ENCODE results near the gene TBC1D2B. TPM values are rescaled to one million over a fixed set of nuclear protein-coding genes. Genes with fewer than 3 reads are reported as not detected.
"Not testable (repeated sequence)": the region's sequence is repeated elsewhere in the genome, so short reads cannot be mapped to it uniquely, and the experiment has no call there.

The TBC1D2B gene
- total and polyA plus RNA-seq, 4 donors: 9.8 to 109 (median 53.2) TPM

- DNase-seq; H3K27ac ChIP-seq (ENCODE audit: low read depth in 1 of 2, low read length in 2 of 2); ATAC-seq (ENCODE audit: low FRiP score); intact Hi-C loops (cut with DNase I); H3K36me3 ChIP-seq (ENCODE audit: control insufficient read depth in 1 of 2, insufficient read depth in 2 of 2, low read length in 1 of 2); H3K4me1 ChIP-seq (ENCODE audit: control insufficient read depth in 1 of 2, insufficient read depth in 2 of 2, low read length in 2 of 2); H3K4me3 ChIP-seq (ENCODE audit: low read length in 2 of 2); H3K9me3 ChIP-seq (ENCODE audit: control insufficient read depth, low read length); H3K27me3 ChIP-seq (ENCODE audit: control insufficient read depth in 1 of 2, insufficient read depth in 2 of 2, low read length in 1 of 2): not testable (repeated sequence)
- 88 to 100% methylated on average over 8 to 13 of the region's 13 CpGs for WGBS, 2 donors
Measured at GRCh38 chr15:77978759-77979145, 98.8 kb downstream of the TBC1D2B start.

- DNase-seq: not testable (repeated sequence)
Measured at GRCh38 chr15:77977903-77978758, 99.4 kb downstream of the TBC1D2B start.

GRCh38 chr15:77976760-77977525 is 100.6 kb downstream of the TBC1D2B start:
- H3K27me3 ChIP-seq (ENCODE audit: control insufficient read depth in 1 of 2, insufficient read depth in 2 of 2, low read length in 1 of 2); ATAC-seq (ENCODE audit: low FRiP score); H3K9me3 ChIP-seq (ENCODE audit: control insufficient read depth, low read length); H3K36me3 ChIP-seq (ENCODE audit: control insufficient read depth in 1 of 2, insufficient read depth in 2 of 2, low read length in 1 of 2); DNase-seq; H3K27ac ChIP-seq (ENCODE audit: low read depth in 1 of 2, low read length in 2 of 2); H3K4me3 ChIP-seq (ENCODE audit: low read length in 2 of 2); intact Hi-C loops (cut with DNase I); H3K4me1 ChIP-seq (ENCODE audit: control insufficient read depth in 1 of 2, insufficient read depth in 2 of 2, low read length in 2 of 2): not testable (repeated sequence)
- WGBS, 2 donors: 85 to 88% methylated on average over 22 to 26 of the region's 26 CpGs

More at GRCh38 chr15:77977903-77978758, 99.4 kb downstream of the TBC1D2B start:
- 90 to 92% methylated on average over 16 to 19 of the region's 19 CpGs for WGBS, 2 donors
- H3K36me3 ChIP-seq (ENCODE audit: control insufficient read depth in 1 of 2, insufficient read depth in 2 of 2, low read length in 1 of 2); H3K27ac ChIP-seq (ENCODE audit: low read depth in 1 of 2, low read length in 2 of 2); ATAC-seq (ENCODE audit: low FRiP score); H3K4me1 ChIP-seq (ENCODE audit: control insufficient read depth in 1 of 2, insufficient read depth in 2 of 2, low read length in 2 of 2); H3K27me3 ChIP-seq (ENCODE audit: control insufficient read depth in 1 of 2, insufficient read depth in 2 of 2, low read length in 1 of 2); H3K9me3 ChIP-seq (ENCODE audit: control insufficient read depth, low read length); intact Hi-C loops (cut with DNase I); H3K4me3 ChIP-seq (ENCODE audit: low read length in 2 of 2): not testable (repeated sequence)

GRCh38 chr15:77976095-77976450 is 101.4 kb downstream of the TBC1D2B start:
- intact Hi-C loops (cut with DNase I); H3K27me3 ChIP-seq (ENCODE audit: control insufficient read depth in 1 of 2, insufficient read depth in 2 of 2, low read length in 1 of 2); H3K4me1 ChIP-seq (ENCODE audit: control insufficient read depth in 1 of 2, insufficient read depth in 2 of 2, low read length in 2 of 2); H3K27ac ChIP-seq (ENCODE audit: low read depth in 1 of 2, low read length in 2 of 2); H3K4me3 ChIP-seq (ENCODE audit: low read length in 2 of 2); H3K9me3 ChIP-seq (ENCODE audit: control insufficient read depth, low read length); H3K36me3 ChIP-seq (ENCODE audit: control insufficient read depth in 1 of 2, insufficient read depth in 2 of 2, low read length in 1 of 2); ATAC-seq (ENCODE audit: low FRiP score); DNase-seq: not testable (repeated sequence)
- 92 to 98% methylated on average over 9 to 11 of the region's 11 CpGs for WGBS, 2 donors

- Histone ChIP-seq H3K9me3 (ENCODE audit: control insufficient read depth, low read length) (no peaks in the 10 kb centered on the region), H3K4me1 (ENCODE audit: control insufficient read depth in 1 of 2, insufficient read depth in 2 of 2, low read length in 2 of 2) (no peaks in the 10 kb centered on the region), H3K27ac (ENCODE audit: low read depth in 1 of 2, low read length in 2 of 2) (no peak overlapping the region), H3K36me3 (ENCODE audit: control insufficient read depth in 1 of 2, insufficient read depth in 2 of 2, low read length in 1 of 2) (no peaks in the 10 kb centered on the region), H3K4me3 (ENCODE audit: low read length in 2 of 2) (no peak overlapping the region), H3K27me3 (ENCODE audit: control insufficient read depth in 1 of 2, insufficient read depth in 2 of 2, low read length in 1 of 2) (no peaks in the 10 kb centered on the region)
- DNase-seq (no peak), ATAC-seq (ENCODE audit: low FRiP score) (no peak)
- WGBS, 2 donors: 95 to 96% methylated on average over 26 of the region's 26 CpGs
- intact Hi-C loops (cut with DNase I): no loop called here
Measured at GRCh38 chr15:77975332-77976094, 102.0 kb downstream of the TBC1D2B start.

GRCh38 chr15:77974416-77975331 is 102.8 kb downstream of the TBC1D2B start:
- no peaks in the 10 kb centered on the region for H3K27me3 ChIP-seq (ENCODE audit: control insufficient read depth in 1 of 2, insufficient read depth in 2 of 2, low read length in 1 of 2)
- H3K4me3 ChIP-seq (ENCODE audit: low read length in 2 of 2): no peak overlapping the region
- H3K27ac ChIP-seq (ENCODE audit: low read depth in 1 of 2, low read length in 2 of 2): no peak overlapping the region
- WGBS, 2 donors: 87 to 92% methylated on average over 13 to 14 of the region's 14 CpGs
- no peaks in the 10 kb centered on the region for H3K9me3 ChIP-seq (ENCODE audit: control insufficient read depth, low read length)
- ATAC-seq (ENCODE audit: low FRiP score): no peak
- H3K4me1 ChIP-seq (ENCODE audit: control insufficient read depth in 1 of 2, insufficient read depth in 2 of 2, low read length in 2 of 2): no peaks in the 10 kb centered on the region
- no peak for DNase-seq
- intact Hi-C loops (cut with DNase I): no loop called here
- no peaks in the 10 kb centered on the region for H3K36me3 ChIP-seq (ENCODE audit: control insufficient read depth in 1 of 2, insufficient read depth in 2 of 2, low read length in 1 of 2)

GRCh38 chr15:77974098-77974414 is 103.5 kb downstream of the TBC1D2B start:
- no peaks in the 10 kb centered on the region for H3K36me3 ChIP-seq (ENCODE audit: control insufficient read depth in 1 of 2, insufficient read depth in 2 of 2, low read length in 1 of 2)
- ATAC-seq (ENCODE audit: low FRiP score) (peak; percentile 43), DNase-seq (peak; percentile 78 to 83)
- no peak overlapping the region for H3K4me3 ChIP-seq (ENCODE audit: low read length in 2 of 2)
- no peaks in the 10 kb centered on the region for H3K4me1 ChIP-seq (ENCODE audit: control insufficient read depth in 1 of 2, insufficient read depth in 2 of 2, low read length in 2 of 2)
- H3K27me3 ChIP-seq (ENCODE audit: control insufficient read depth in 1 of 2, insufficient read depth in 2 of 2, low read length in 1 of 2): no peaks in the 10 kb centered on the region
- H3K27ac ChIP-seq (ENCODE audit: low read depth in 1 of 2, low read length in 2 of 2): no peak overlapping the region
- intact Hi-C loops (cut with DNase I): no loop called here
- WGBS, 2 donors: 9 to 10% methylated on average over 6 of the region's 6 CpGs
- no peaks in the 10 kb centered on the region for H3K9me3 ChIP-seq (ENCODE audit: control insufficient read depth, low read length)
